Lung (tissue), 12 donors: Measurements from ENCODE around the gene TTC34. TPM values are rescaled to one million over a fixed set of nuclear protein-coding genes. Genes with fewer than 3 reads are reported as not detected.

Source experiments
- ATAC-seq: fragments of 200-7000 bp; cut with Tn5 transposase; one replicate; pipeline ENCODE4 v1.9.1; 2020; ENCODE audit warnings: moderate number of reproducible peaks; ENCODE audit not compliant: insufficient read depth, low FRiP score
- DNase-seq, 3 donors: peaks; one replicate each; pipeline ENCODE4 v3.0.0-alpha.2; 2013 to 2017
- H3K27ac ChIP-seq, 2 donors: one replicate each; pipeline ENCODE4 v1.5.1; 2013; ENCODE audit warnings: mild to moderate bottlenecking in 2 of 2, moderate library complexity in 2 of 2, control low read depth in 1 of 2, inconsistent platforms in 1 of 2, low read depth in 1 of 2, low read length in 1 of 2
- H3K27me3 ChIP-seq, 3 donors: one replicate each; pipeline ENCODE4 v1.5.1; 2013; ENCODE audit warnings: low read length in 2 of 3; ENCODE audit not compliant: control insufficient read depth in 3 of 3, insufficient read depth in 3 of 3
- H3K36me3 ChIP-seq, 4 donors: one replicate each; pipeline ENCODE4 v1.5.1; 2013; ENCODE audit warnings: low read length in 4 of 4, mild to moderate bottlenecking in 1 of 4, moderate library complexity in 1 of 4; ENCODE audit not compliant: control insufficient read depth in 4 of 4, insufficient read depth in 4 of 4
- H3K4me1 ChIP-seq, 5 donors: one replicate each; pipeline ENCODE4 v1.5.1; 2013; ENCODE audit warnings: low read length in 5 of 5, mild to moderate bottlenecking in 2 of 5, moderate library complexity in 1 of 5; ENCODE audit not compliant: control insufficient read depth in 5 of 5, insufficient read depth in 5 of 5
- H3K4me3 ChIP-seq: one replicate; pipeline ENCODE4 v1.5.1; 2013; ENCODE audit warnings: mild to moderate bottlenecking, control low read depth, moderate library complexity
- H3K9ac ChIP-seq, 2 donors: one replicate each; pipeline ENCODE4 v1.5.1; 2013; ENCODE audit warnings: low read length in 2 of 2, control low read depth in 1 of 2; ENCODE audit not compliant: insufficient read depth in 1 of 2
- H3K9me3 ChIP-seq, 4 donors: one replicate each; pipeline ENCODE4 v1.5.1; 2013; ENCODE audit warnings: low read length in 3 of 4, mild to moderate bottlenecking in 1 of 4, moderate library complexity in 1 of 4; ENCODE audit not compliant: control insufficient read depth in 4 of 4, insufficient read depth in 3 of 4
- CTCF ChIP-seq: IDR thresholded peaks from 2 replicates; pipeline ENCODE4 v1.5.1; 2012; ENCODE audit warnings: mild to moderate bottlenecking; ENCODE audit errors: control extremely low read depth, extremely low read depth
- WGBS, 2 donors: extraction: QIAGEN DNeasy Blood & Tissue Kit; methylation state at CpG; one replicate each; pipeline ENCODE4 v1.1.7; 2013; 5-methylcytosine and 5-hydroxymethylcytosine counted together
- polyA plus RNA-seq, 2 donors: library from polyadenylated mRNA; stranded (reverse); fragments of 200-250 nt; gene quantifications; one replicate each; pipeline ENCODE4 v1.2.1, GENCODE V29; 2013
- total RNA-seq, 2 donors: library from RNA; depleted of rRNA in 1 of 2; stranded (reverse); fragments of >200 nt in 1 of 2; gene quantifications; one replicate each; pipeline ENCODE4 v1.2.1, GENCODE V29; 2014 to 2021
- donor health status: control.
- donor health status: control.
- donor health status: Bipolar disorder and iron deficiency.
- donor health status: healthy.
- donor health status: DM: yes; HTN: yes; CAD: no.

TTC34 gene
- total and polyA plus RNA-seq, 4 donors: 0.30 to 3.3 (median 0.75) TPM

- Histone ChIP-seq H3K36me3 (no peaks in the 10 kb centered on the region), H3K4me3 (no peak overlapping the region), H3K27ac (no peak overlapping the region), H3K9me3 (peaks cover 0 to 19% (median 1%) of the 10 kb centered on the region in 4 donors), H3K27me3 (peaks cover 0 to 11% (median 0%) of the 10 kb centered on the region in 3 donors), H3K9ac (no peak overlapping the region), H3K4me1 (no peaks in the 10 kb centered on the region)
- WGBS, 2 donors: 95 to 97% methylated on average over 21 to 34 of the region's 34 CpGs
- DNase-seq (no peak), ATAC-seq (no peak)
- TF ChIP-seq CTCF: no peak
Measured at GRCh38 chr1:2812939-2813653, 11.6 kb upstream of the TTC34 start.

GRCh38 chr1:2812136-2812535 lies 10.6 kb upstream of the TTC34 start:
- Histone ChIP-seq H3K4me3 (no peak overlapping the region), H3K36me3 (no peaks in the 10 kb centered on the region), H3K9ac (no peak overlapping the region), H3K9me3 (peaks cover 0 to 19% (median 1%) of the 10 kb centered on the region in 4 donors), H3K27ac (no peak overlapping the region), H3K4me1 (no peaks in the 10 kb centered on the region), H3K27me3 (peaks cover 0 to 11% (median 0%) of the 10 kb centered on the region in 3 donors)
- no peak for TF ChIP-seq CTCF
- 86% methylated on average over 7 of the region's 7 CpGs for WGBS, 2 donors
- DNase-seq: no peak
- ATAC-seq: no peak

- Histone ChIP-seq H3K9me3 (peaks cover 0 to 19% (median 1%) of the 10 kb centered on the region in 4 donors), H3K36me3 (no peaks in the 10 kb centered on the region), H3K4me3 (no peak overlapping the region), H3K27ac (no peak overlapping the region), H3K27me3 (peaks cover 0 to 11% (median 2%) of the 10 kb centered on the region in 3 donors), H3K9ac (no peak overlapping the region), H3K4me1 (no peaks in the 10 kb centered on the region)
- 74 to 84% methylated on average over 8 of the region's 8 CpGs for WGBS, 2 donors
- DNase-seq: no peak
- no peak for TF ChIP-seq CTCF
- ATAC-seq: no peak
Measured at GRCh38 chr1:2811533-2811918, 10.0 kb upstream of the TTC34 start.
